Spleen (tissue), 11 donors: ENCODE data around the gene CDHR2. TPM values are rescaled to one million over a fixed set of nuclear protein-coding genes. Genes with fewer than 3 reads are reported as not detected.

Experiments
- DNase-seq: peaks from one replicate; pipeline ENCODE4 v3.0.0-alpha.2; 2020
- H3K27ac ChIP-seq, 8 donors: fragments of 200-600 bp; sonication (generic) in 7 of 8; 1 replicate in 4 of 8; 2 replicates in 4 of 8; pipeline versions ENCODE4 v1.5.0 to v1.8.0; 2016 to 2021; ENCODE audit warnings: inconsistent platforms in 4 of 8, mild to moderate bottlenecking in 4 of 8, moderate library complexity in 1 of 8
- H3K27me3 ChIP-seq, 7 donors: fragments of 200-600 bp; sonication (generic) in 6 of 7; replicated peaks in 1 of 7; 1 replicate in 4 of 7; 2 replicates in 3 of 7; pipeline versions ENCODE4 v1.5.0 to v1.8.0; 2016 to 2021; ENCODE audit warnings: inconsistent platforms in 3 of 7, mild to moderate bottlenecking in 1 of 7
- H3K36me3 ChIP-seq, 6 donors: fragments of 200-600 bp; sonication (generic) in 5 of 6; 1 replicate in 4 of 6; 2 replicates in 2 of 6; pipeline versions ENCODE4 v1.5.0 to v1.8.0; 2016 to 2021; ENCODE audit warnings: inconsistent platforms in 2 of 6
- H3K4me1 ChIP-seq, 6 donors: fragments of 200-600 bp; sonication (generic) in 5 of 6; 1 replicate in 3 of 6; 2 replicates in 3 of 6; pipeline versions ENCODE4 v1.5.0 to v1.8.0; 2016 to 2021; ENCODE audit warnings: inconsistent platforms in 3 of 6
- H3K4me3 ChIP-seq, 8 donors: fragments of 200-600 bp; sonication (generic) in 7 of 8; 1 replicate in 4 of 8; 2 replicates in 4 of 8; pipeline versions ENCODE4 v1.5.0 to v1.8.0; 2016 to 2021; ENCODE audit warnings: inconsistent platforms in 4 of 8, mild to moderate bottlenecking in 4 of 8, moderate library complexity in 2 of 8
- H3K9me3 ChIP-seq, 8 donors: fragments of 200-600 bp; sonication (generic) in 7 of 8; 1 replicate in 4 of 8; 2 replicates in 4 of 8; pipeline versions ENCODE4 v1.5.0 to v1.8.0; 2016 to 2021; ENCODE audit warnings: inconsistent platforms in 4 of 8
- CTCF ChIP-seq, 11 experiments: fragments of 200-600 bp in 7 of 11; fragments of 450-650 bp in 4 of 11; sonication (generic) in 4 of 11; IDR thresholded peaks in 8 of 11; conservative IDR thresholded peaks in 3 of 11; 1 replicate in 7 of 11; 2 replicates in 4 of 11; pipeline versions ENCODE4 v1.4.0 to v1.8.0; 2016 to 2021; ENCODE audit warnings: antibody characterized with exemption in 11 of 11, inconsistent platforms in 4 of 11, mild to moderate bottlenecking in 1 of 11
- POLR2A ChIP-seq, 3 donors: fragments of 450-650 bp; IDR thresholded peaks; one replicate each; pipeline ENCODE4 v1.5.1; 2017; ENCODE audit warnings: antibody characterized with exemption in 3 of 3, mild to moderate bottlenecking in 1 of 3
- POLR2AphosphoS5 ChIP-seq, 3 donors: sonication (generic); formaldehyde crosslinking; IDR thresholded peaks; one replicate each; pipeline ENCODE4 v1.5.1; 2017; ENCODE audit warnings: antibody characterized with exemption in 3 of 3
- WGBS, 5 donors: extraction: QIAGEN DNeasy Blood & Tissue Kit in 3 of 5; methylation state at CpG; one replicate each; pipeline versions ENCODE4 v1.1.5 to v1.1.7; 2013 to 2018; 5-methylcytosine and 5-hydroxymethylcytosine counted together
- intact Hi-C: fragments of 100-400 bp; cut with DNase I; formaldehyde crosslinking; loops from one replicate; pipeline ENCODE4 v1.15.0; 2023; ENCODE audit warnings: low total_unique reads
- polyA plus RNA-seq, 3 donors: library from polyadenylated mRNA; stranded (reverse); fragments of 200-250 nt; gene quantifications; one replicate each; pipeline ENCODE4 v1.2.1, GENCODE V29; 2013
- total RNA-seq, 7 donors: library from RNA; depleted of rRNA in 3 of 7; stranded (reverse); fragments of >200 nt in 3 of 7; fragmentation: NEBNext Ultra II Directional in 4 of 7; extraction: Animal tissue kit (Norgen Biotek cat#: 25700) in 4 of 7; gene quantifications; one replicate each; pipeline versions ENCODE4 v1.1.0 to v1.2.1, GENCODE V29; 2016 to 2021
- donor health status: healthy with polysubstance abuse.
- donor health status: DM: no; HTN: no; CAD: no; lungs with moderate emphysema.
- donor health status: DM: no; HTN: no; CAD: no.
- donor health status: Bipolar disorder and iron deficiency.
- donor health status: healthy.
- donor health status: DM: no; HTN: no; CAD: no.
- donor health status: DM: yes; HTN: yes; CAD: no.

The CDHR2 gene
- total and polyA plus RNA-seq, 10 donors, result 0.02 to 1.4 (median 0.33) TPM; not detected in 2

DNA sequence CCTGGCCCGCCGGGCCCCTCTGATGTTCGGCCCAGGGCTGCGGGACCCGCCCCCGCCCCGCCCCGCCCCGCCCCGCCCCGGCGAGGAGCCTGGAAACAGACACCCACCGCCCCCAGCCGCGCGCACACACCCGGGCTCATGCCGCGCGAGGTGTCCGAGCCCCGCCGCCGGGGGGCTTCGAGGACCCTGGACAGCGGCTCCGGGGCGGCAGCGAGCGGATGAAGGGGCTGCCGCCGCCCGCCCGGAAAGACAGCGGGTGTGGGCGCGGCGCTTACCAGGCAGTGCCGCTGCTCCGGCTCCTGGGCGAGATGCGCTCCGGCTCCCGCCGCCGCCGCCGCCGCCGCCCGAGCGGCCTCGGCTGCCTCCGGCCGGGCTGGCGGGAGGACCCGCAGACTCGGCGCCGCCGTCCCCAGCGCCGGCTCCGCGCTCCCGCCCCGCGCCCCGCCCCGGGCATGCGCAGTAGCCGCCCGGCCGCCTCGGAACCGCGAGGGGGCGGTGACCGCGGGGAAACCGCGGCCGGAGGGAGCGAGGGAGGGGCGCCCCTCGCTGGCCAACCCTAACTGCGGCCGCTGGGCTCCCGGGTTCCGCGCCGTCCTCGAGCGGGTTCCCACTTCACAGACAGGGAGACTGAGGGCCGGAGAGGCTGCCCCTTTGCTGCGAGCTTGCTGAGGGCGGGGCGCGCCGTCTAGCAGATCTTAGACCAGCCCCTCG is 60.7 kb downstream of the CDHR2 start, which contains the start of gene GPRIN1:
Gene GPRIN1, minus strand, starts transcription at position 433 of the 711 bp plus-strand sequence. CDS start 10,322 bp downstream, outside the sequence.
- H3K36me3 ChIP-seq, result no peaks in the 10 kb centered on the region
- TF ChIP-seq POLR2A (IDR thresholded peaks at IDR 0.05) (no peak), POLR2AphosphoS5 (IDR thresholded peaks at IDR 0.05) (peak in 2 of 3 donors; percentile 34 to 37), CTCF (IDR thresholded peaks at IDR 0.05 in 8 of 11, conservative IDR thresholded peaks at IDR 0.05 in 3 of 11) (peak in 6 of 11 experiments; percentile 23 to 37 (median 28))
- 1 to 2% (median 1%) methylated on average over 15 to 101 of the region's 101 CpGs for WGBS, 5 donors
- intact Hi-C loops, result no loop called here
- peaks cover 0 to 56% (median 7%) of the 10 kb centered on the region in 7 donors for H3K27me3 ChIP-seq
- peaks cover 0 to 23% (median 15%) of the 10 kb centered on the region in 6 donors for H3K4me1 ChIP-seq
- no peaks in the 10 kb centered on the region for H3K9me3 ChIP-seq
- peak; percentile 88 for DNase-seq
- peak within 1 kb of the TSS in 3 of 8 donors; percentile 23 to 55 (median 29) for H3K27ac ChIP-seq
- peak within 1 kb of the TSS; percentile 58 to 89 (median 76) for H3K4me3 ChIP-seq

DNA sequence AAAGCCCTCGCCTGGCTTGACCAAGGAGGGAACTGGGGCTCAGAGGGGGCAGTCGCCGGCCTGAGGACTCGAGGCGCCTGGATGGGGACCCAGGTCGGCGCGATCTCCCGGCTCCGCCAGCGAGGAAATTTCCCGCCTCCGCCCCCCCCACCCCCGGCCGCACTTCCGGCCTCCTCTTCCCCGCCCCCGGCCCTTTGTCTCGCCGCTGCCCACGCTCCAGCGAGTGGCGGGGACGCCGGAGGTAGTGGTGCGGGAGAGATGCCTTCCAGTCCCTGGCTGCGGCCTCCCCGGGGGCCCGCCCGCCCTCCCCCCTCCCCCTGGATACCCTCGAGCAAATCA is 61.3 kb downstream of the CDHR2 start:
- TF ChIP-seq POLR2AphosphoS5 (IDR thresholded peaks at IDR 0.05) (no peak), CTCF (IDR thresholded peaks at IDR 0.05 in 8 of 11, conservative IDR thresholded peaks at IDR 0.05 in 3 of 11) (no peak), POLR2A (IDR thresholded peaks at IDR 0.05) (no peak)
- 0 to 4% (median 3%) methylated on average over 3 to 31 of the region's 31 CpGs for WGBS, 5 donors
- no peak for DNase-seq
- Histone ChIP-seq H3K27ac (peak overlapping the region in 3 of 8 donors; percentile 23 to 55 (median 29)), H3K4me1 (peaks cover 0 to 23% (median 15%) of the 10 kb centered on the region in 6 donors), H3K9me3 (no peaks in the 10 kb centered on the region), H3K27me3 (peaks cover 0 to 61% (median 12%) of the 10 kb centered on the region in 7 donors), H3K4me3 (peak overlapping the region; percentile 58 to 89 (median 76)), H3K36me3 (no peaks in the 10 kb centered on the region)
- intact Hi-C loops, result no loop called here

- Histone ChIP-seq H3K4me3 (no peak overlapping the region), H3K4me1 (peaks cover 0 to 23% (median 15%) of the 10 kb centered on the region in 6 donors), H3K9me3 (no peaks in the 10 kb centered on the region), H3K27ac (no peak overlapping the region), H3K27me3 (peaks cover 0 to 71% (median 18%) of the 10 kb centered on the region in 7 donors), H3K36me3 (no peaks in the 10 kb centered on the region)
- DNase-seq, result no peak
- no peak for TF ChIP-seq POLR2AphosphoS5 (IDR thresholded peaks at IDR 0.05)
- TF ChIP-seq CTCF (IDR thresholded peaks at IDR 0.05 in 8 of 11, conservative IDR thresholded peaks at IDR 0.05 in 3 of 11), result no peak
- no peak for TF ChIP-seq POLR2A (IDR thresholded peaks at IDR 0.05)
- 10 to 14% (median 12%) methylated on average over 10 of the region's 10 CpGs for WGBS, 5 donors
- intact Hi-C loops, result no loop called here
These were observed 62.3 kb downstream of the CDHR2 start for GRCh38 chr5:176611435-176611834.

GRCh38 chr5:176612008-176612407 is 62.9 kb downstream of the CDHR2 start:
- TF ChIP-seq CTCF (IDR thresholded peaks at IDR 0.05 in 8 of 11, conservative IDR thresholded peaks at IDR 0.05 in 3 of 11), result no peak
- no peak for TF ChIP-seq POLR2AphosphoS5 (IDR thresholded peaks at IDR 0.05)
- no peak for TF ChIP-seq POLR2A (IDR thresholded peaks at IDR 0.05)
- peaks cover 0 to 23% (median 15%) of the 10 kb centered on the region in 6 donors for H3K4me1 ChIP-seq
- intact Hi-C loops, result no loop called here
- peaks cover 0 to 77% (median 23%) of the 10 kb centered on the region in 7 donors for H3K27me3 ChIP-seq
- H3K9me3 ChIP-seq, result no peaks in the 10 kb centered on the region
- WGBS, 5 donors, result 86 to 94% (median 90%) methylated on average over 6 of the region's 6 CpGs
- H3K36me3 ChIP-seq, result no peaks in the 10 kb centered on the region
- H3K4me3 ChIP-seq, result no peak overlapping the region
- H3K27ac ChIP-seq, result no peak overlapping the region
- DNase-seq, result no peak
